ENCODE data around the gene TMEM174. TPM values are rescaled to one million over a fixed set of nuclear protein-coding genes. Genes with fewer than 3 reads are reported as not detected.

Gene TMEM174
- total and polyA plus RNA-seq, 2 experiments from 2014 or later = not detected

GRCh38 chr5:73178265-73178664 lies 5.3 kb downstream of the TMEM174 start:
- TF ChIP-seq, protein P1, sequence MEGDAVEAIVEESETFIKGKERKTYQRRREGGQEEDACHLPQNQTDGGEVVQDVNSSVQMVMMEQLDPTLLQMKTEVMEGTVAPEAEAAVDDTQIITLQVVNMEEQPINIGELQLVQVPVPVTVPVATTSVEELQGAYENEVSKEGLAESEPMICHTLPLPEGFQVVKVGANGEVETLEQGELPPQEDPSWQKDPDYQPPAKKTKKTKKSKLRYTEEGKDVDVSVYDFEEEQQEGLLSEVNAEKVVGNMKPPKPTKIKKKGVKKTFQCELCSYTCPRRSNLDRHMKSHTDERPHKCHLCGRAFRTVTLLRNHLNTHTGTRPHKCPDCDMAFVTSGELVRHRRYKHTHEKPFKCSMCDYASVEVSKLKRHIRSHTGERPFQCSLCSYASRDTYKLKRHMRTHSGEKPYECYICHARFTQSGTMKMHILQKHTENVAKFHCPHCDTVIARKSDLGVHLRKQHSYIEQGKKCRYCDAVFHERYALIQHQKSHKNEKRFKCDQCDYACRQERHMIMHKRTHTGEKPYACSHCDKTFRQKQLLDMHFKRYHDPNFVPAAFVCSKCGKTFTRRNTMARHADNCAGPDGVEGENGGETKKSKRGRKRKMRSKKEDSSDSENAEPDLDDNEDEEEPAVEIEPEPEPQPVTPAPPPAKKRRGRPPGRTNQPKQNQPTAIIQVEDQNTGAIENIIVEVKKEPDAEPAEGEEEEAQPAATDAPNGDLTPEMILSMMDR (IDR thresholded peaks at IDR 0.05; ENCODE audit: low read depth, low read length) = no peak
- Histone ChIP-seq H3K9me3 (ENCODE audit: low read depth) (no peaks in the 10 kb centered on the region), H3K36me3 (no peaks in the 10 kb centered on the region), H3K27ac (no peak overlapping the region), H3K4me3 (no peak overlapping the region), H3K4me1 (ENCODE audit: low read depth) (peaks cover 6% of the 10 kb centered on the region), H3K27me3 (no peaks in the 10 kb centered on the region)
- no peak for DNase-seq (ENCODE audit: low read depth in 1 of 2, low spot score in 1 of 2)

DNA sequence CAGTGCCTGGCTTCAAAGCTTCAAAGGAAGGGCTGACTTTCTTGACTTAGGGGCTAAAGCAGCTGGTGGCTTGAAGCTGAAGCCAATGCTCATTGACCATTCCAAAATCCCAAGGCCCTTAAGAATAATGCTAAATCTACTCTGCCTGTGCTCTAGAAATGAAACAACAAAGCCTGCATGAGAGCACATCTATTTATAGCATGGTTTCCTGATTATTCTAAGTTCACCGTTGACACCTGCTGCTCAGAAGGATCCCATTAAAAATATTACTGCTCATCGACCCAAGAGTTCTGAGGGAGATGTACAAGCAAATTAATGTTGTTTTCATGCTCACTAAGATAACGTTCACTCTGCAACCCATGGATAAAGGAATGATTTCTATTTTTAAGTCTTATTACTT lies 6.7 kb downstream of the TMEM174 start:
- Histone ChIP-seq H3K27ac (no peak overlapping the region), H3K27me3 (no peaks in the 10 kb centered on the region), H3K36me3 (no peaks in the 10 kb centered on the region), H3K9me3 (ENCODE audit: low read depth) (no peaks in the 10 kb centered on the region), H3K4me3 (no peak overlapping the region), H3K4me1 (ENCODE audit: low read depth) (peaks cover 6% of the 10 kb centered on the region)
- TF ChIP-seq, protein P1 (IDR thresholded peaks at IDR 0.05; ENCODE audit: low read depth, low read length) = no peak
- no peak for DNase-seq (ENCODE audit: low read depth in 1 of 2, low spot score in 1 of 2)

DNA sequence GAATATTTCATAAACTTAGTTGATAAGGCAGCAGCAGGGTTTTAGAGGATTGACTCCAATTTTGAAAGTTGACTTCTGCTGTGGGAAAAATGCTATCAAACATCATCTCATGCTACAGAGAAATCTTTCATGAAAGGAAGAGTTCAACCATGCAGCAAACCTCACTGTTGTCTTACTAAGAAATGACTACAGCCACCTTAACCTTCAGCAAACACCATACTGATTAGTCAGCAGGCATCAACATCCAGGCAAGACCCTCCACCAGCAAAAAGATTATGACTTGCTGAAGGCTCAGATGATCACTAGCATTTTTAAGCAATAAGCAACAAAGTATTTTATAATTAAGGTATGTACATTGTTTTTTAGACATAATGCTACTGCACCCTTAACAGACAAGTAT lies 7.6 kb downstream of the TMEM174 start:
- DNase-seq (ENCODE audit: low read depth in 1 of 2, low spot score in 1 of 2) = no peak
- no peaks in the 10 kb centered on the region for H3K36me3 ChIP-seq
- TF ChIP-seq, protein P1 (IDR thresholded peaks at IDR 0.05; ENCODE audit: low read depth, low read length) = no peak

GRCh38 chr5:73182307-73182706 lies 9.3 kb downstream of the TMEM174 start:
- DNase-seq (ENCODE audit: low read depth in 1 of 2, low spot score in 1 of 2) = no peak
- TF ChIP-seq, protein P1 (IDR thresholded peaks at IDR 0.05; ENCODE audit: low read depth, low read length) = no peak
- Histone ChIP-seq H3K9me3 (ENCODE audit: low read depth) (no peaks in the 10 kb centered on the region), H3K36me3 (no peaks in the 10 kb centered on the region), H3K27ac (no peak overlapping the region), H3K4me1 (ENCODE audit: low read depth) (peaks cover 6% of the 10 kb centered on the region), H3K27me3 (no peaks in the 10 kb centered on the region), H3K4me3 (no peak overlapping the region)

More for the DNA sequence above, 7.6 kb downstream of the TMEM174 start:
- no peak overlapping the region for H3K4me3 ChIP-seq
- no peaks in the 10 kb centered on the region for H3K27me3 ChIP-seq
- H3K9me3 ChIP-seq (ENCODE audit: low read depth) = no peaks in the 10 kb centered on the region
- no peak overlapping the region for H3K27ac ChIP-seq
- peaks cover 6% of the 10 kb centered on the region for H3K4me1 ChIP-seq (ENCODE audit: low read depth)

DNA sequence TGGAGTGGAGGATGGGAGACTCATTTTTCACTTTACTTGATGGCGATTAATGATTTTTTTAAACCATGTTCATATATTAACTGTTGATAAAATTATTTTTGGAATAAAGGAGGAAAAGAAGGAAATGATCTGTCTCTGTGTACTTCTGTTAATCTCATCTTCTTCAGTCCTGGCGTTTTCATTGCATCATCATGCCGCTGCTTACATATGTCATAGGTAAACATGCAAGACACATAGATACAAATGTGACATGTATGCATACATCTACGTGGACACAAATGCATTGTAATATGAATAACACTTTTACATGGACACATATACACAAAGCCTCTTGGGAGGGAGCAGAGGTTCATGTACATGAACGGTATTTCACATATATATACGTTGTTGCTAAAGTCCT lies 10.0 kb downstream of the TMEM174 start:
- Histone ChIP-seq H3K9me3 (ENCODE audit: low read depth) (no peaks in the 10 kb centered on the region), H3K27me3 (no peaks in the 10 kb centered on the region), H3K27ac (no peak overlapping the region), H3K4me1 (ENCODE audit: low read depth) (peaks cover 6% of the 10 kb centered on the region), H3K4me3 (no peak overlapping the region), H3K36me3 (no peaks in the 10 kb centered on the region)
- TF ChIP-seq, protein P1 (IDR thresholded peaks at IDR 0.05; ENCODE audit: low read depth, low read length) = no peak
- no peak for DNase-seq (ENCODE audit: low read depth in 1 of 2, low spot score in 1 of 2)

DNA sequence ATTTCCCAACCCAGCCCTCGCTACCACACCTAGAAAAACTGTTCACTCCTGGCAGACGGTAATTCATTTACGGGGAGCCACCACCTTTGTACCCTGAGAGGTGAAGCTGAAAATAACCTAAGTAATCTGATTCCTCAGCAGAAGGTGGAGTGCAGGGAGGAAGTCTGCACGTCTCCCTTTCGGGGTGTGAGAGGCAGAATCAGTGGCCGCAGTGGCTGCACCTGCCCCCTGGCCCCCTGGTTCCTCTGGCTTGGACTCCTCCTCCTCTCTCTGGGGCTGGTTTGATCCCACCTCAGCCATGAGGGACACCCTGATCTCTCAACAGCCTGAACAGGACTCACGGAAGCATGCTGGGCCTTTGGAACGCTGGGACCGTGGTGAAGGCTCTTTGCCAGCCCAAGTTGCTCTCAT lies 10.5 kb downstream of the TMEM174 start:
- Histone ChIP-seq H3K36me3 (no peaks in the 10 kb centered on the region), H3K4me3 (no peak overlapping the region), H3K4me1 (ENCODE audit: low read depth) (peaks cover 6% of the 10 kb centered on the region), H3K9me3 (ENCODE audit: low read depth) (no peaks in the 10 kb centered on the region), H3K27ac (no peak overlapping the region), H3K27me3 (no peaks in the 10 kb centered on the region)
- DNase-seq (ENCODE audit: low read depth in 1 of 2, low spot score in 1 of 2) = no peak
- TF ChIP-seq, protein P1 (IDR thresholded peaks at IDR 0.05; ENCODE audit: low read depth, low read length) = no peak

All from cardiac muscle cell (in vitro differentiated cells and primary cell).